ENCODE results near the gene VCAM1. TPM values are rescaled to one million over a fixed set of nuclear protein-coding genes. Genes with fewer than 3 reads are reported as not detected.

VCAM1 gene
- total RNA-seq (2021; fragmentation: NEBNext Ultra II Directional; extraction: Animal tissue kit (Norgen Biotek cat#: 25700)) (0.21 TPM in 1 of 2 replicates, not detected in the other), polyA plus RNA-seq (2011; rRNA removed) (0.03 and 0.21 TPM in 2 replicates), polyA minus RNA-seq (2011; rRNA and poly(A)+ RNA removed) (0.16 and 0.90 TPM in 2 replicates)
- polyA plus RNA-seq (2011; cell fraction: cytosol; rRNA removed) = 0.14 TPM
- polyA plus RNA-seq (2011; cell fraction: nucleus; rRNA removed) = 0.09 TPM
- 0.31 to 0.36 TPM (median 0.35 TPM) in 4 replicates for polyA plus RNA-seq (2012, experiment 1 of 2)
- polyA plus RNA-seq (2012, experiment 2 of 2) = not detected
- polyA plus RNA-seq (2013, experiment 1 of 2) = 0.02 TPM
- polyA plus RNA-seq (2013, experiment 2 of 2) = 0.06 TPM
- polyA minus RNA-seq (2011; cell fraction: cytosol; rRNA and poly(A)+ RNA removed) = not detected
- not detected for polyA minus RNA-seq (2011; cell fraction: nucleus; rRNA and poly(A)+ RNA removed)
- long read RNA-seq, experiment 1, partial matches to known transcripts = 1 of 2 reads
- long read RNA-seq, experiment 1, other reads (novel, unspliced or antisense) = 1 of 2 reads
- long read RNA-seq, experiment 2, partial matches to known transcripts = 0 of 1 reads
- long read RNA-seq, experiment 2, other reads (novel, unspliced or antisense) = 0 of 1 reads

DNA sequence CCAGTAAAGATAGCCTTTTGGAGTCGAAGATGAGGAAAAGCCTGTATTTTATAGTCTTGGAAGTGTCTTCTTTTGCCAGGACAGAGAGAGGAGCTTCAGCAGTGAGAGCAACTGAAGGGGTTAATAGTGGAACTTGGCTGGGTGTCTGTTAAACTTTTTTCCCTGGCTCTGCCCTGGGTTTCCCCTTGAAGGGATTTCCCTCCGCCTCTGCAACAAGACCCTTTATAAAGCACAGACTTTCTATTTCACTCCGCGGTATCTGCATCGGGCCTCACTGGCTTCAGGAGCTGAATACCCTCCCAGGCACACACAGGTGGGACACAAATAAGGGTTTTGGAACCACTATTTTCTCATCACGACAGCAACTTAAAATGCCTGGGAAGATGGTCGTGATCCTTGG lies at the start of gene VCAM1:
TSS of gene VCAM1 (plus strand) at position 253 of the 400 bp plus-strand sequence. CDS start at position 372, 119 bp downstream.
- H3K4ac ChIP-seq (replicated peaks; ENCODE audit: insufficient read length, low read depth, low read length) = no peak within 1 kb of the TSS
- H3K56ac ChIP-seq (replicated peaks; ENCODE audit: insufficient read length, low read depth, low read length) = no peak within 1 kb of the TSS
- peak within 1 kb of the TSS in 1 of 2 experiments; percentile 49; a peak in 1 of 4 replicates for H3K4me2 ChIP-seq (ENCODE audit: insufficient read depth in 1 of 2, low read depth in 2 of 2, low read length in 2 of 2)
- ChIA-PET CTCF (ENCODE audit: partially characterized antibody) (interaction anchor here (0.9 to 2.2 kb wide), 2 partner anchors 17 to 101 kb away, joined by 3 to 7 read pairs; no protein-coding TSS in a partner anchor), POLR2A (ENCODE audit: partially characterized antibody) (no interaction called here)
- H3K23me2 ChIP-seq (ENCODE audit: low read depth, low read length) = no peaks in the 10 kb centered on the region
- H4K91ac ChIP-seq (replicated peaks; ENCODE audit: insufficient read length, low read length) = no peak within 1 kb of the TSS
- H3K27ac ChIP-seq (ENCODE audit: low read depth, low read length) = no peak within 1 kb of the TSS
- no peak within 1 kb of the TSS for H2BK20ac ChIP-seq (ENCODE audit: low read length)
- peak within 1 kb of the TSS; percentile 100 for H2AFZ ChIP-seq (ENCODE audit: low read length)
- TF ChIP-seq CHD1 (IDR thresholded peaks at IDR 0.05; ENCODE audit: low read depth, low read length) (no peak), TAF1 (IDR thresholded peaks at IDR 0.05; ENCODE audit: low read depth, low read length) (peak; percentile 30; the same call in 1 of the 2 replicates), CHD2 (IDR thresholded peaks at IDR 0.05; ENCODE audit: low read length) (peak; percentile 75), POLR2AphosphoS5 (IDR thresholded peaks at IDR 0.05; ENCODE audit: low read depth, low read length) (no peak), BACH1 (IDR thresholded peaks at IDR 0.05; ENCODE audit: low read length) (no peak), RAD21 (IDR thresholded peaks at IDR 0.05 in 1 of 2, conservative IDR thresholded peaks at IDR 0.05 in 1 of 2; ENCODE audit: low read depth in 2 of 2, low read length in 2 of 2) (no peak), MAFK (IDR thresholded peaks at IDR 0.05; ENCODE audit: low read depth, low read length) (no peak)
- H3K23ac ChIP-seq (ENCODE audit: insufficient read length) = no peak within 1 kb of the TSS
- no peak within 1 kb of the TSS for H2BK12ac ChIP-seq (ENCODE audit: low read depth, low read length)
- no peaks in the 10 kb centered on the region for H3K79me1 ChIP-seq (ENCODE audit: low read depth, low read length)
- H4K5ac ChIP-seq (ENCODE audit: insufficient read length, low read depth, low read length) = no peak within 1 kb of the TSS
- H3K36me3 ChIP-seq (ENCODE audit: control insufficient read depth in 2 of 4, insufficient read depth in 4 of 4, low read length in 3 of 4) = no peaks in the 10 kb centered on the region
- peaks cover 0 to 4% (median under 1%) of the 10 kb centered on the region in 4 experiments; a peak in 4 of 7 replicates for H3K4me1 ChIP-seq (replicated peaks in 1 of 4; ENCODE audit: control insufficient read depth in 3 of 4, insufficient read depth in 4 of 4, low read length in 3 of 4)
- H2AK5ac ChIP-seq (ENCODE audit: low read depth, low read length) = no peak within 1 kb of the TSS
- peak within 1 kb of the TSS in 1 of 4 experiments; percentile 28; a peak in 1 of 8 replicates for H3K4me3 ChIP-seq (ENCODE audit: extremely low read depth in 1 of 4, insufficient read depth in 2 of 4, low read depth in 3 of 4, low read length in 4 of 4)
- no peak within 1 kb of the TSS for H2BK15ac ChIP-seq (ENCODE audit: low read length)
- H2BK120ac ChIP-seq (replicated peaks; ENCODE audit: low read depth, low read length) = no peak within 1 kb of the TSS
- 31% methylated on average over 7 of the region's 7 CpGs; no CpG with 5 or more reads in 1 of the 2 experiments for WGBS, 2 experiments (ENCODE audit: extremely low coverage in 1 of 2, insufficient coverage in 1 of 2, insufficient read length in 1 of 2, insufficient replicate concordance in 2 of 2, low coverage in 1 of 2, low lambda C conversion rate in 2 of 2, missing lambda C conversion rate in 1 of 2)
- H4K20me1 ChIP-seq (replicated peaks in 1 of 2; ENCODE audit: control insufficient read depth in 1 of 2, insufficient read depth in 2 of 2, low read length in 2 of 2) = no peaks in the 10 kb centered on the region
- FAIRE-seq = peak; percentile 92
- H3K14ac ChIP-seq (ENCODE audit: insufficient read length) = no peak within 1 kb of the TSS
- H3K27me3 ChIP-seq (replicated peaks in 1 of 4; ENCODE audit: control insufficient read depth in 3 of 4, extremely low read depth in 1 of 4, insufficient read depth in 3 of 4, low read length in 3 of 4) = peaks cover 0 to 1% (median 0%) of the 10 kb centered on the region in 4 experiments; a peak in 2 of 7 replicates
- H2BK5ac ChIP-seq (ENCODE audit: low read depth, low read length) = no peak within 1 kb of the TSS
- H3K9me3 ChIP-seq (ENCODE audit: insufficient read depth in 2 of 2, low read depth in 1 of 2, low read length in 1 of 2) = no peaks in the 10 kb centered on the region
- H4K8ac ChIP-seq (ENCODE audit: extremely low read depth, insufficient read depth, low read length) = no peak within 1 kb of the TSS; the same call in 1 of the 2 replicates
- H3K18ac ChIP-seq (ENCODE audit: extremely low read depth, low read length) = no peak within 1 kb of the TSS
- H3K79me2 ChIP-seq (ENCODE audit: control insufficient read depth in 1 of 2, insufficient read depth in 2 of 2, low read length in 2 of 2) = no peaks in the 10 kb centered on the region
- no peak within 1 kb of the TSS for H3K9ac ChIP-seq (replicated peaks in 1 of 4; ENCODE audit: extremely low read depth in 1 of 4, low read depth in 3 of 4, low read length in 3 of 4)
- peak; percentile 7 to 49 for DNase-seq (ENCODE audit: low read depth in 1 of 2, low spot score in 2 of 2)

All from H1 (cell line).